ENCODE measurements around the gene CFAP54. TPM values are rescaled to one million over a fixed set of nuclear protein-coding genes. Genes with fewer than 3 reads are reported as not detected.

Gene CFAP54
- total RNA-seq, 1 donor from 2014 or later: 1.7 TPM

GRCh38 chr12:96872961-96873360 lies 383.6 kb downstream of the CFAP54 start:
- no peaks in the 10 kb centered on the region for H3K9me3 ChIP-seq
- H3K27me3 ChIP-seq: no peaks in the 10 kb centered on the region
- no peak for DNase-seq (ENCODE audit: extremely low spot score in 2 of 2)
- no peaks in the 10 kb centered on the region for H3K36me3 ChIP-seq
- no peak overlapping the region for H3K27ac ChIP-seq
- H3K4me1 ChIP-seq: no peaks in the 10 kb centered on the region
- no peak overlapping the region for H3K4me3 ChIP-seq
- intact Hi-C loops (cut with DNase I): no loop called here
- no peak for TF ChIP-seq POLR2A (IDR thresholded peaks at IDR 0.05)
- no peak for TF ChIP-seq POLR2AphosphoS5 (IDR thresholded peaks at IDR 0.05; ENCODE audit: insufficient read depth in 1 of 2, low read depth in 1 of 2)
- TF ChIP-seq, protein P1, sequence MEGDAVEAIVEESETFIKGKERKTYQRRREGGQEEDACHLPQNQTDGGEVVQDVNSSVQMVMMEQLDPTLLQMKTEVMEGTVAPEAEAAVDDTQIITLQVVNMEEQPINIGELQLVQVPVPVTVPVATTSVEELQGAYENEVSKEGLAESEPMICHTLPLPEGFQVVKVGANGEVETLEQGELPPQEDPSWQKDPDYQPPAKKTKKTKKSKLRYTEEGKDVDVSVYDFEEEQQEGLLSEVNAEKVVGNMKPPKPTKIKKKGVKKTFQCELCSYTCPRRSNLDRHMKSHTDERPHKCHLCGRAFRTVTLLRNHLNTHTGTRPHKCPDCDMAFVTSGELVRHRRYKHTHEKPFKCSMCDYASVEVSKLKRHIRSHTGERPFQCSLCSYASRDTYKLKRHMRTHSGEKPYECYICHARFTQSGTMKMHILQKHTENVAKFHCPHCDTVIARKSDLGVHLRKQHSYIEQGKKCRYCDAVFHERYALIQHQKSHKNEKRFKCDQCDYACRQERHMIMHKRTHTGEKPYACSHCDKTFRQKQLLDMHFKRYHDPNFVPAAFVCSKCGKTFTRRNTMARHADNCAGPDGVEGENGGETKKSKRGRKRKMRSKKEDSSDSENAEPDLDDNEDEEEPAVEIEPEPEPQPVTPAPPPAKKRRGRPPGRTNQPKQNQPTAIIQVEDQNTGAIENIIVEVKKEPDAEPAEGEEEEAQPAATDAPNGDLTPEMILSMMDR (IDR thresholded peaks at IDR 0.05): no peak

- no peaks in the 10 kb centered on the region for H3K36me3 ChIP-seq
- intact Hi-C loops (cut with DNase I): no loop called here
Measured at GRCh38 chr12:96874211-96874610, 384.8 kb downstream of the CFAP54 start.

GRCh38 chr12:96876966-96877365 lies 387.6 kb downstream of the CFAP54 start:
- intact Hi-C loops (cut with DNase I): no loop called here
- Histone ChIP-seq H3K4me1 (no peaks in the 10 kb centered on the region), H3K4me3 (no peak overlapping the region), H3K27ac (no peak overlapping the region), H3K9me3 (no peaks in the 10 kb centered on the region), H3K27me3 (no peaks in the 10 kb centered on the region), H3K36me3 (no peaks in the 10 kb centered on the region)
- no peak for DNase-seq (ENCODE audit: extremely low spot score in 2 of 2)
- TF ChIP-seq, protein P1 (IDR thresholded peaks at IDR 0.05): no peak
- TF ChIP-seq POLR2A (IDR thresholded peaks at IDR 0.05): no peak
- no peak for TF ChIP-seq POLR2AphosphoS5 (IDR thresholded peaks at IDR 0.05; ENCODE audit: insufficient read depth in 1 of 2, low read depth in 1 of 2)

More at GRCh38 chr12:96874211-96874610, 384.8 kb downstream of the CFAP54 start:
- DNase-seq (ENCODE audit: extremely low spot score in 2 of 2): no peak
- Histone ChIP-seq H3K27ac (no peak overlapping the region), H3K27me3 (no peaks in the 10 kb centered on the region), H3K9me3 (no peaks in the 10 kb centered on the region), H3K4me3 (no peak overlapping the region), H3K4me1 (no peaks in the 10 kb centered on the region)
- TF ChIP-seq POLR2AphosphoS5 (IDR thresholded peaks at IDR 0.05; ENCODE audit: insufficient read depth in 1 of 2, low read depth in 1 of 2) (no peak), POLR2A (IDR thresholded peaks at IDR 0.05) (no peak)
- TF ChIP-seq, protein P1 (IDR thresholded peaks at IDR 0.05): no peak

GRCh38 chr12:96878704-96879103 lies 389.3 kb downstream of the CFAP54 start:
- intact Hi-C loops (cut with DNase I): no loop called here
- TF ChIP-seq, protein P1 (IDR thresholded peaks at IDR 0.05): no peak
- no peak for TF ChIP-seq POLR2A (IDR thresholded peaks at IDR 0.05)
- TF ChIP-seq POLR2AphosphoS5 (IDR thresholded peaks at IDR 0.05; ENCODE audit: insufficient read depth in 1 of 2, low read depth in 1 of 2): no peak
- no peaks in the 10 kb centered on the region for H3K27me3 ChIP-seq

DNA sequence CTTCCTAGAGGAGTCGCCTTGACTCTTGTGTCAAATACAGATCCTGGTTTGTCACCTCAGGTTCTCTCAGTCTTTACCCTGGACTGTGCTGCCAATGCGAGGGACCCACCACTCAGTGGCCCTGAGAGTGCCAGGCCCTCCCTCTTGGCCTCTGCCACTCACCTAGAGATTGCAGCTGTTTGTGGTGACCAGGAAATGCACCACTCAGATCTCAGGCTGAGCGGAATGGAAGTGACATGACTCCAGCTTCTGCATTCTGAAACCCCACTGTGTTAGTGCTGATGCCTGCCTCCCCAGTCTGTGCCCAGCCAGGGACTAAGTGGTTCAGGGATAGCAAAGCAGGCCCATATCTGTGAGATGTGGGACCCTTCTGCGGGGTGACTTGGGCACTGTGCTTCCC lies 389.9 kb downstream of the CFAP54 start:
- Histone ChIP-seq H3K4me3 (no peak overlapping the region), H3K27ac (no peak overlapping the region), H3K36me3 (no peaks in the 10 kb centered on the region), H3K27me3 (no peaks in the 10 kb centered on the region), H3K4me1 (no peaks in the 10 kb centered on the region), H3K9me3 (no peaks in the 10 kb centered on the region)
- DNase-seq (ENCODE audit: extremely low spot score in 2 of 2): no peak
- TF ChIP-seq, protein P1 (IDR thresholded peaks at IDR 0.05): no peak
- TF ChIP-seq POLR2A (IDR thresholded peaks at IDR 0.05) (no peak), POLR2AphosphoS5 (IDR thresholded peaks at IDR 0.05; ENCODE audit: insufficient read depth in 1 of 2, low read depth in 1 of 2) (no peak)
- intact Hi-C loops (cut with DNase I): no loop called here

More at GRCh38 chr12:96878704-96879103, 389.3 kb downstream of the CFAP54 start:
- Histone ChIP-seq H3K4me1 (no peaks in the 10 kb centered on the region), H3K4me3 (no peak overlapping the region), H3K9me3 (no peaks in the 10 kb centered on the region), H3K36me3 (no peaks in the 10 kb centered on the region), H3K27ac (no peak overlapping the region)
- DNase-seq (ENCODE audit: extremely low spot score in 2 of 2): no peak
